Activated T-cell treated with anti-CD3 and anti-CD28 coated beads, Interleukin-2, amount 50 U/mL, for 1 hour (primary cell): ENCODE data around the gene PIH1D1.

Source experiments
- DNase-seq: peaks from one replicate; pipeline ENCODE4 v3.0.0-alpha.2; 2020

PIH1D1 gene

DNA sequence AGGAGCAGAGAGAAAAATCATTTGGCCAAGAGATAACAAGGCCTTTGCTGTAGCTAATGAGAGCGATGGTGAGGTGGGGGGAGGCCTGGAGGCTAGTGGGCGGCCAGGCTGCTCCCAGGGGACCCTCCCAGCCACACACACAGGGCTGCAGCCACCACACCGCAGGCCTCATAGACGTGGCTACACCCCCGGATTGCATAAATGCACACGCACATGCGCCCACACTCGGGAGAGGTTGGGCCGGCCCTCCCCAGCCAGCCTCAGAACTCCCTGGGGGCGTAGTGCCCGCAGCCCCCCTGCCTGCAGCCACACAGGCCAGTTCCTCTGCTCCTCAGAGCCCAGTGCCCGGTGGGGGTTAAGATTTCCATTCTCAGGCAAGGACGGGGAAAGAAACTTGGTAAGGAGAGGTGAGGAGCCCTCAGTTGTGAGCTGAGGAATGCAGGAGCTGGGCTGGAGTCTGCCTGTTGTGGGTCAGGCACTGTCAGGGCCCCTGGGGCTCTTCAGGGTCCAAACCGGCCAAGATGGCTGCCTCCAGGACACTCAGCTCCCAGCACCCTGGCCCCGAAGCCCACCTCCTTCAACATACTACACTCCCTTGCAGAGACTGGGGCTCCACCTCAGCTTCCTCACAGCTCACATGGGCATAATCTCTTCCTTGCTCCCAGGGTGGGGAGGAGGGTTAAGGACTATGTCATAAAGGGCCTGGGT, 36.4 kb downstream of the PIH1D1 start:
- DNase-seq: no peak

DNA sequence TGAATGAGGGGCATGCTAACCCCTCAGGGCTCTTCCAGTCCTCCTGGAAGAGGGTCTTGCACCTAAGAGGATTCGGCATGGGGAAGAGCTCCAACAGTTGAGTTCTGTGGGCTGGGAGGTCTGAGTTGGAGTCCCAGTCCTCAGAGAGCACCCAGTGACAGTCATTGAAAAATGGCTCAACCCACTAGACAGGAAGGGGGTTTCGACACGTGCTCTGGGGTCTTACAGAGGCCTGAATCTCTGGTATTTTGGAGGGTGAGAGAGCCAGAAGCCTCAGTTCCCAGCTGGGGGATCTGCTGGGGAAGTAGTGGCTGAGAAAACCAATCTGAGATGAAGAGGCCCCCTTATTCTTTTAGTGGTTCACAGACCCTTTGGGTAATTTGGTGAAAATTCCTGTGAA, 37.4 kb downstream of the PIH1D1 start:
- DNase-seq: no peak

DNA sequence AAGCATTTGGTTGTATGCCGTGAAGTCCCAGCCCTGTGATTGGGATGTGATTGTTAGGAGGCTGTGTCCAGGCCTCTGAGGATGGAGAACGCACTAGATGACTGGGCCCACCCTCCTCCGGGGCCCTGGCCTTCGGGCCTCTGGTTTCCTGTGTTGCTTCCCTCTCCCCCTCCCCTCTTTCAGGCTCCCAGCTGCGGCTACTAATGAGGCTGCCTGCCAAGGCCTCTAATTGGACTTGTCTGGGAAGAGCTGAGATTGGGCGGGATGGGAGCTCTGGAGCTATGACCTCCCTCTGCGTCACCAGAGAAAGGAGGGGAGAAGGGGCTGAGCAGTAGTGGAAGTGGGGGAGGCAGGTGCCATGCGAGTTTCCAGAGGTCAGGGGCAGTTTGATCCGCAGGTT, 38.3 kb downstream of the PIH1D1 start:
- no peak for DNase-seq

DNA sequence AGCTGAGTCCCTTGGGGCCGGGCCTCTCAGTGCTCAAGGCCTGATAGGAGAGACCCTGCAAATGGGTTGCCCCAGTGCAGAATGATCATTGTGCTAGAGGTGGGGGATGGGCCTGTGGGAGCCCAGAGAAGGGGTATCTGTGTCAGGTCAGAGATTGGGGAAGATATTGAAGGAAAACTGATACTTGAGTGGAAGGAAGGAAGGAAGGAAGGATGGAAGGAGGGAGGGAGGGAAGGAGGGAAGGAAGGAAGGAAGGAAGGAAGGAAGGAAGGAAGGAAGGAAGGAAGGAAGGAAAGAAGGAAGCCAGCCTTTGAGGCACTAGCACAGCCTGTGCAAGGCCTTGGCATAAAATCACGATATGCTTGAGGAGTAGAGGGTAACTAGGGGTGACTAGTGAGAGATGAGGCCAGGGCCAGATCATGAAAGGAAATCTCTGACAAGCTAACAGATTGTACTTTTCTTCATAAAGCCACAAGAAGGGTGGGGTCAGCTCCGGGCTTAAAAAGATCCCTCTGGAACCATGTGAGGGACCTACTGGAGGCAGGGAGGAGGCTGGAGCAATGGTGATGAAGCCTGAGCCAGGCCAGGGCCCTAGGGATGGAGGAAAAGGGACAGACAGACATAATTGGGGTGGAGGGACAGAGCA, 39.8 kb downstream of the PIH1D1 start:
- DNase-seq: no peak

DNA sequence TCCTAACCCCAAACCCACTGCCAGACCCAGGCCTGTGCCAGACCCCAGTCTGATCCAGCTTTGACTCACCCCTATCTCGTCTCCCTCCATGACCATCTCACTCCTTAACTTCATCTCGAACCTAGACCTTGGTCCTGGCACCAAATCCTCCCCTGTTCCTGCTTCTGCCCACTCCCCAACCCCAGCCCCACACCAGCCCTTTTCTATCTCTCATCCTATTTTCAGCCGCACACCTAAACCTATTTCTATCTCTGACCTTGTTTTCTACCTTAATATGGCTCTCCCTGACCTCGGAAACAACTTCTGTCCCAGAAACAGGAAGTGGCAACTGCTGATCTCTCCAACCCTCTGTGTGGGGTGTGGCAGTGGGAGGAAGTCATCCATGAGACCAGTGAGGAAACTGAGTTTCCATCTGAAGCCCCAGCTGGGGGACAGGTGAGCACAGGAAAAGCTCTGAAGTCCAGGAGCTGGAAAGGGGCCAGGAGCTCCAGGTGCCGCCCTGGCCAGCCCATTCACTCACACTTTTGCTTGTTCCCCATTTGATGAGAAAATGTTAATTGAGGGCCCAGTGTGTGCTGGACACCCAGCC, 42.1 kb downstream of the PIH1D1 start:
- no peak for DNase-seq

DNA sequence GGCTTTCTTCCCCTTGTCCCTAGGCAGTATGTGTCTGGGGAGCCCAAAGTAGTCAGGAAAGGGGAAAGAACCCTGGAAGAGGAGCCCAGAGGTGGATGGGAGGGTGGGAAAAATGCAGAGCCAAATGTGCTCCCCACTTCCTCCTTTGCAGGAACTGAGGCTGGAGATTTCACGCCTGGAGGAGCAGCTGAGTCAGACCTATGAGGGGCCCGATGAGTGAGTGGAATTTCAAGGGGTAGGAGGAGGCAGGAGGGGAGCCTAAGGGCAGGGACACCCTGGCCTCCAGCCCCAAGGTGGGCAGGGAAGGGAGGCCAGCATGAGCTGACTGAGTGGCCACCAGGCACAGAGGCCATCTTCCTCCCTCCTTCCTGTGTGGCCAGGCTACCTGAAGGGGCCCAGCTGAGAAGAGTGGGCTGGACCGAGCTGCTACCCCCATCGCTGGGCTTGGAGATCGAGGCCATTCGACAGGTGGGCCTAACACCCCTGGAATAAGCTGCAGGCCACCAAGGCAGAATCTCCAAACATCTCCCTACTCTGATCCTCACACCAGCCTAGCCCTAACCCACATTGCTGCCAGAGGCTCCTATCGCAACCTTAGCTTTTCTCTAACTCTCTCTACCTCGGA, 42.7 kb downstream of the PIH1D1 start:
- no peak for DNase-seq

DNA sequence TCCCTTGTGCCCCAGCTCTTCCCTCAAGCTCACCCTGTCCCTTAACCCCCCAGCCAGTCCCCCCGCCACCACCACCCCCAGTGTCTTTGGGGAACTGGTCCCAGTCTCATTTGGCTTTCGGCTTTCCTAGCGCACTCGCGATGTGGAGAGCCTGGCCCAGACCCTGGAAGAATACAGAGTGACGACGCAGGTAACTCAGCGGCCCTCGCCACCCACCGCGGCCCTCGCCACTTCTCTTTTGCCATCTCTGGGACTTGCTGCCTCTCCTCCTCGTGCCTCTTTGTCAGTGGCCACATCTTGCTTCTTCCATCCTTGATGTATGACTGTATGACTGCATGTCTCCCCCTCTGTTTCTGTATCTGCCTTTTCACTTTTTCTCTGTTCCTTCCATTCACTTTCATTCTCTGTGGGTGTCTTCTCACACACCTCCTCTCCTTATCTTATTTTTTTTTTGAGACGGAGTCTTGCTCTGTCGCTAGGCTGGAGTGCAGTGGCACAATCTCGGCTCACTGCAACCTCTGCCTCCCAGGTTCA, 44.1 kb downstream of the PIH1D1 start:
- DNase-seq: no peak

DNA sequence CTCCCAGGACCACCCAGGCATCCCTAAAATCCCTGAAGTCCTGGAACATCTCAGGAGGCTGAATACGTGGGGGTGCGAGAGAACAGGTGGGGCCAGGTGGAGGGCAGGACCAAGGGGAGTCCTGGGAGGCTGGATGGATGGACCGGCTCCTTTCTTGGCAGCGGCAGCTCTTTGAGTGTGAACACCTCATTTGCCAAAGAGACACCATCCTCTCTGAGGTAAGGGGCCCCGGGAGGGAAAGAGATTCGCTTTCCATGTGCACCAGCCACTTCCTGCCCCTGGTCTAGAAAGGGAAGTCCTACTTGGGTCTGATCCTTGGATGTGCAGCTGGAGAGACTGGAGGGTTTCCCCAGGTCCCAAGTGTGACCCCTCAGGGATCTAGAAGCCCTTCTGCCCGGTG, 44.5 kb downstream of the PIH1D1 start:
- no peak for DNase-seq

DNA sequence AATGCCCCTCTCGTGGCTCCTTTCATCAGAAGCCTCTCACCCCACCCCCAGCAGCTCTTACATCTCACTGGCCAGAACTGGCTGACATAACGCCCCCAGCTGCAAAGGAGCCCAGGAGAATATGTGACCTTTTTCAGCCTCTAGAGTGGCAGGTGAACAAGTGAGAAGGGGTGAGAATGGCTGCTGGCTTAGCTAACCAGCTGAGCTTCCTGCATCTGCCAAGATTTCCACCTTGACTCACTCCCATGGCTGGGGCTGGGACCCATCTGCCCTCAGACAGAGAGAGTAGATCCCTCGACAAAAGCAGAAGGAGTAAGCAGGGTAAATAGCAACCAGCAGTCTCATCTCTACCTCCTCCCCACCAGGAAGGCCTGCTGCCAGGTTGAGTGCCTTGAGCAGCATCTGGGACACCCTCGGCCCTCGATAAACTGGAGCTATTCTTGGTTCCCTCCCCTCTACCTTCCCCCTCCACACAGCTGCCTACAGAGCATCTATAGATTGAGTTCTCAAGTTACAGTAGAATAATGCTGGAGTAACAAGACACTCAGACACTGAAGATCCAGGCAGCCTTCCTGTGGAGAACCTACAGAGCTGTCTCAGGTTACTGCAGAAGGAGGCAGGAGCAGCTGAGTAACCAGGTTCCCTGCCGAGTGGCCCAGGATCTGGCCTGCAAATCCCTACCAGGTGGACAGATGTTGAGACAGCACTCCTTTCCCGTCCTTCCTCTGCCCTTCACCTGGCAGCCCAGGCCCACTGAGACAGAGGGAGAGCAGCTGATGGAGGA, 48.0 kb downstream of the PIH1D1 start:
- no peak for DNase-seq

DNA sequence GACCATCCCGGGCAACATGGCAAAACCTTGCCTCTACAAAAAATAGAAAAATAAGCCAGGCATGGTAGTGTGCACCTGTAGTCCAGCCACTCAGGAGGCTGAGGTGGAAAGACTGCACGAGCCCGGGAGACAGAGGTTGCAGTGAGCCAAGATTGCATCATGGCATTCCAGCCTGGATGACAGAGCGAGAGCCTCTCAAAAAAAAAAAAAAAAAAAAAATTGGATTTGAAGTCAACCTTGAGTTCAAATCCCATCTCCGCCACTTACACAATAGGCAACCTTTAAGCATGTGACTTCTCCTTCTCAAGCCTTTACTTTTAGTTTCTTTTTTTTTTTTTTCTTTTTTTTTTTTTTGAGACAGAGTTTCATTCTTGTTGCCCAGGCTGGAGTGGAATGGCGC, 51.6 kb downstream of the PIH1D1 start:
- DNase-seq: no peak

DNA sequence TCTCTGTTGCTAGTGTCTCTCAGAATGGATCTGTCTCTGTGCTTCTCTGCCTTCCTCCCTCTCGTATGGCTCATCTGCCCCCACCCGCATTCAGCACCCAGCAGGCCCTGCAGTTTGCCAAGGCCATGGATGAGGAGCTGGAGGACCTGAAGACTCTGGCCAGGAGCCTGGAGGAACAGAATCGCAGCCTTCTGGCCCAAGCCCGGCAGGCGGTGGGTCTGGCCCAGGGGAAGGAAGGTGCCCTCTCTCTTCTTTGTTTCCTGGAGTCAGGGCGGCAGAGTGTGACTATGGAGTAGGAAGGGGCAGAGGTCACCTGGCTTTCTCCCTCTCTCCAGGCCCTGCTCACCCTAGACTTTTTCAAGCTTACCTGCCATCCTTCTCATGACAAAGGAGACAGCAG, 52.7 kb downstream of the PIH1D1 start:
- DNase-seq: no peak

DNA sequence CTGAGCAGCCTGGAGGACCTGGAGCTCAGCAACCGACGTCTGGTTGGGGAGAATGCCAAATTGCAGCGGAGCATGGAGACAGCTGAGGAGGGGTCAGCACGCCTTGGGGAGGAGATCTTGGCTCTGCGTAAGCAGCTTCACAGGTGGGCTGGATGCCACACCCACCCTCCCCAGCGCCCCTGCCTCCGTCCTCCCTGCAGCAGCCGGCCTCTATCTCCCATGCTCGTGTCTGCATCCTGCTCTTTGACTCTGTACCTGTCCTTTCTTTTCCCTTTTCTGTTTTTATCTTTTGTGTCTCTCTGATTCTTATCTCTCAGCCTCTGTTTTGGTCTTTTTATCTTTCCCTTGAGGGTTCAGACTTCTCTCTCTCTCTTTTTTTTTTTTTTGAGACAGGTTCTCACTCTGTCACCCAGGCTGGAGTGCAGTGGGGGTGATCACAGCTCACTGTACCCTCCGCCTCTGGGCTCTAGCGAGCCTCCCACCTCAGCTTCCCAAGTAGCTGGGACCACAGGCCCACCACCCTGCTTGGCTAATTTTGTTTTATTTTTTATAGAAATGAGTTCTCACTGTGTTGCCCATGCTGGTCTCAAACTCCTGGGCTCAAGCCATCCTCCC, 53.5 kb downstream of the PIH1D1 start:
- no peak for DNase-seq

DNA sequence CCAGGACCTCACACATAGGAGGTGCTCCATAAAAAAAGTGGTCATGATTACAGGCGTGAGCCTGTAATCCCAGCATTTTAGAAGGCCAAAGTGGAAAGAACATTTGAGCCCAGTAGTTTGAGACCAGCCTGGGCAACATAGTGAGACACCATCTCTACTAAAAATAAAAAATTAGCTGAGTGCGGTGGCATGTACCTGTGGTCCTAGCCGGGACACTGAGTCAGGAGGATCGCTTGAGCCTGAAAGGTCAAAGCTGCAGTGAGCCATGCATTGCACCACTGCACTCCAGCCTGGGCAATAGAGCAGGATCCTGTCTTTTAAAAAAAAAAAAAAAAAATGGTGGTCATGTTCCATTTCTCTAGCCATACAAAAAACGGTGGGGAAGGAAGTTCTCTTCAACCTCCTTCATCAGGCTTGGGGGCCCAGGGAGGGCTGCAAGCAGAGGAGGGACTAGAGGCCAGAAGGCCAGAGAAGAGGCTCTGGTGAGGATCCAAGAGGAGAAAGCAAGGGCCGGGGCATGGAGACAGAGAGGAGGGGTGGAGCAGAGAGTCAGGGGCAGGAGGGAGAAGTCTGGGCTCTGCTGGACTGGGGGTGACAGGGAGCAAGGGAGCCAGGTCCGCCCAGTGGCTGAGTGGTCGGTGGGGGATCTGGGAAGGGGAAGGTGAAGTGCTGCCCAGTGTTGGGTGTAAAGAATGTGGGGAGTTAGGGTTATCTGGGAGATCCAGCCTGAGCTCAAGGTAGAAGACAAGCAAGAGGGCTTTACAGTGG, 54.7 kb downstream of the PIH1D1 start:
- DNase-seq: no peak
